ENCODE results near the gene INAFM1.
A peak's percentile ranks its signal among the peaks of the same experiment; 100 is the strongest.

Gene INAFM1

GRCh38 chr19:47283405-47284059, 8.8 kb downstream of the INAFM1 start:
- POLR2A ChIA-PET = interaction anchor here (0.6 kb wide), 1 partner anchor 473 kb away, joined by 7 read pairs; no protein-coding TSS in a partner anchor
- Histone ChIP-seq H3K36me3 (ENCODE audit: control insufficient read depth in 2 of 2, insufficient read depth in 1 of 2, low read length in 2 of 2) (no peaks in the 10 kb centered on the region; a peak in 1 of 3 replicates), H3K9me3 (ENCODE audit: control insufficient read depth, insufficient read depth, low read depth, low read length) (no peaks in the 10 kb centered on the region), H3K4me1 (ENCODE audit: control insufficient read depth, insufficient read depth, low read length) (no peaks in the 10 kb centered on the region), H3K4me3 (ENCODE audit: low read depth, low read length) (no peak overlapping the region), H3K27ac (ENCODE audit: extremely low read depth, low read depth, low read length) (no peak overlapping the region)
- TF ChIP-seq PRDM10 (tag by site-specific recombination; IDR thresholded peaks at IDR 0.05) (no peak), ZNF660 (tag by site-specific recombination; IDR thresholded peaks at IDR 0.05) (0 out of 2 replicates have a peak, but pooled peaks have one; percentile 18)
- TF ChIP-seq, protein P1, sequence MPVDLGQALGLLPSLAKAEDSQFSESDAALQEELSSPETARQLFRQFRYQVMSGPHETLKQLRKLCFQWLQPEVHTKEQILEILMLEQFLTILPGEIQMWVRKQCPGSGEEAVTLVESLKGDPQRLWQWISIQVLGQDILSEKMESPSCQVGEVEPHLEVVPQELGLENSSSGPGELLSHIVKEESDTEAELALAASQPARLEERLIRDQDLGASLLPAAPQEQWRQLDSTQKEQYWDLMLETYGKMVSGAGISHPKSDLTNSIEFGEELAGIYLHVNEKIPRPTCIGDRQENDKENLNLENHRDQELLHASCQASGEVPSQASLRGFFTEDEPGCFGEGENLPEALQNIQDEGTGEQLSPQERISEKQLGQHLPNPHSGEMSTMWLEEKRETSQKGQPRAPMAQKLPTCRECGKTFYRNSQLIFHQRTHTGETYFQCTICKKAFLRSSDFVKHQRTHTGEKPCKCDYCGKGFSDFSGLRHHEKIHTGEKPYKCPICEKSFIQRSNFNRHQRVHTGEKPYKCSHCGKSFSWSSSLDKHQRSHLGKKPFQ (tag by site-specific recombination; IDR thresholded peaks at IDR 0.05) = peak; percentile 80
- CTCF ChIA-PET = interaction anchor here (0.6 to 3.9 kb wide), 15 partner anchors 8 to 475 kb away, joined by 3 to 35 read pairs (median 4); partner anchors contain the start of genes DHX34, INAFM1 and KPTN

- Histone ChIP-seq H3K4me3 (ENCODE audit: low read depth, low read length) (no peak overlapping the region), H3K36me3 (ENCODE audit: control insufficient read depth in 2 of 2, insufficient read depth in 1 of 2, low read length in 2 of 2) (no peaks in the 10 kb centered on the region; a peak in 1 of 3 replicates), H3K9me3 (ENCODE audit: control insufficient read depth, insufficient read depth, low read depth, low read length) (no peaks in the 10 kb centered on the region), H3K4me1 (ENCODE audit: control insufficient read depth, insufficient read depth, low read length) (peaks cover 6% of the 10 kb centered on the region; the same call in 1 of the 2 replicates), H3K27ac (ENCODE audit: extremely low read depth, low read depth, low read length) (no peak overlapping the region)
- CTCF ChIA-PET = interaction anchor here (0.6 to 3.9 kb wide), 30 partner anchors 8 to 1554 kb away, joined by 3 to 35 read pairs (median 4); partner anchors contain the start of genes DHX34 and NOP53
- POLR2A ChIA-PET = interaction anchor here (0.5 to 1.4 kb wide), 4 partner anchors 10 to 266 kb away, joined by 3 to 5 read pairs (median 5); partner anchors contain the start of genes CCDC9 and INAFM1
- TF ChIP-seq PRDM1 (tag by site-specific recombination; IDR thresholded peaks at IDR 0.05) (no peak), ZNF280C (tag by site-specific recombination; IDR thresholded peaks at IDR 0.05) (no peak), ZNF302 (tag by site-specific recombination; IDR thresholded peaks at IDR 0.05; ENCODE audit: low read depth) (no peak), ZNF600 (tag by site-specific recombination; IDR thresholded peaks at IDR 0.05) (no peak), ZNF792 (tag by site-specific recombination; IDR thresholded peaks at IDR 0.05) (no peak), ZFP3 (tag by site-specific recombination; IDR thresholded peaks at IDR 0.05; ENCODE audit: low read depth) (no peak), ZNF169 (tag by site-specific recombination; IDR thresholded peaks at IDR 0.05) (no peak), GLI4 (tag by site-specific recombination; IDR thresholded peaks at IDR 0.05) (no peak), ZBTB20 (tag by site-specific recombination; IDR thresholded peaks at IDR 0.05) (no peak), SCRT2 (tag by site-specific recombination; IDR thresholded peaks at IDR 0.05) (no peak), ZNF529 (tag by site-specific recombination; IDR thresholded peaks at IDR 0.05; ENCODE audit: insufficient replicate concordance) (no peak), ZNF660 (tag by site-specific recombination; IDR thresholded peaks at IDR 0.05) (no peak), ZNF354C (tag by site-specific recombination; IDR thresholded peaks at IDR 0.05; ENCODE audit: borderline replicate concordance, low read depth) (no peak), ZBTB11 (tag by site-specific recombination; conservative IDR thresholded peaks at IDR 0.05; ENCODE audit: low read depth) (no peak), WT1 (tag by site-specific recombination; IDR thresholded peaks at IDR 0.05) (no peak), ZXDB (tag by site-specific recombination; IDR thresholded peaks at IDR 0.05) (0 out of 2 replicates have a peak, but pooled peaks have one; percentile 15), ZNF350 (tag by site-specific recombination; IDR thresholded peaks at IDR 0.05) (no peak)
- TF ChIP-seq, protein P1 (tag by site-specific recombination; IDR thresholded peaks at IDR 0.05) = no peak
These were observed 9.7 kb downstream of the INAFM1 start for GRCh38 chr19:47284324-47284899.
